ENCODE results near the gene DNAJB9.
"Not testable (repeated sequence)": the region's sequence is repeated elsewhere in the genome, so short reads cannot be mapped to it uniquely, and the experiment has no call there.

Gene DNAJB9

GRCh38 chr7:108535744-108536143 lies 33.9 kb upstream of the DNAJB9 start:
- no peaks in the 10 kb centered on the region for H3K4me1 ChIP-seq (ENCODE audit: control insufficient read depth, insufficient read depth, low read length)
- H3K36me3 ChIP-seq (ENCODE audit: control insufficient read depth, insufficient read depth, low read length): no peaks in the 10 kb centered on the region
- no peak overlapping the region for H3K27ac ChIP-seq (ENCODE audit: insufficient read depth, low read depth, low read length, poor library complexity, severe bottlenecking)
- no peaks in the 10 kb centered on the region for H3K9me3 ChIP-seq (ENCODE audit: control insufficient read depth, low read length)
- H3K27me3 ChIP-seq (ENCODE audit: control insufficient read depth, insufficient read depth, low read length, poor library complexity, severe bottlenecking): no peaks in the 10 kb centered on the region
- H3K4me3 ChIP-seq (ENCODE audit: insufficient read depth, low read depth, low read length): no peak overlapping the region
- 100% methylated on average over 1 of the region's 1 CpG for WGBS, 2 experiments

- no peaks in the 10 kb centered on the region for H3K4me1 ChIP-seq (ENCODE audit: control insufficient read depth, insufficient read depth, low read length)
- 96% methylated on average over 2 of the region's 2 CpGs for WGBS, 2 experiments
- no peaks in the 10 kb centered on the region for H3K9me3 ChIP-seq (ENCODE audit: control insufficient read depth, low read length)
- H3K4me3 ChIP-seq (ENCODE audit: insufficient read depth, low read depth, low read length): no peak overlapping the region
- H3K36me3 ChIP-seq (ENCODE audit: control insufficient read depth, insufficient read depth, low read length): no peaks in the 10 kb centered on the region
- H3K27ac ChIP-seq (ENCODE audit: insufficient read depth, low read depth, low read length, poor library complexity, severe bottlenecking): no peak overlapping the region
- no peaks in the 10 kb centered on the region for H3K27me3 ChIP-seq (ENCODE audit: control insufficient read depth, insufficient read depth, low read length, poor library complexity, severe bottlenecking)
Measured at GRCh38 chr7:108537229-108537628, 32.4 kb upstream of the DNAJB9 start.

DNA sequence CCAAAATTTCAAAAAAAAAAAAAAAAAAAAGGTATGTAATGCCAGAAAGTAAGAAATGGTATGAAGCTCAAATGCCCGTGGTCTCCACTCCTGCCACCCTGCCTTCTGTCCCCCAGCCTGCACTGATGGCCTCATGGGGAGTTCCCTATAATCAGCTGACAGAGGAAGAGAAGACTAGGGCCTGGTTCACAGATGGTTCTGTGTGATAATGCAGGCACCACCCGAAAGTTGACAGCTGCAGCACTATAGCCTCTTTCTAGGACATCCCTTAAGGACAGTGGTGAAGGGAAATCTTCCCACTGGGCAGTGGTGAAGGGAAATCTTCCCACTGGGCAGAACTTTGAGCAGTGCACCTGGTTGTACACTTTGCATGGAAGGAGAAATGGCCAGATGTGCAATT lies 31.4 kb upstream of the DNAJB9 start:
- H3K36me3 ChIP-seq (ENCODE audit: control insufficient read depth, insufficient read depth, low read length); H3K4me3 ChIP-seq (ENCODE audit: insufficient read depth, low read depth, low read length); H3K27ac ChIP-seq (ENCODE audit: insufficient read depth, low read depth, low read length, poor library complexity, severe bottlenecking); H3K4me1 ChIP-seq (ENCODE audit: control insufficient read depth, insufficient read depth, low read length); H3K27me3 ChIP-seq (ENCODE audit: control insufficient read depth, insufficient read depth, low read length, poor library complexity, severe bottlenecking); H3K9me3 ChIP-seq (ENCODE audit: control insufficient read depth, low read length): not testable (repeated sequence)
- 92 to 98% methylated on average over 2 of the region's 2 CpGs for WGBS, 2 experiments

- not testable (repeated sequence) for H3K27ac ChIP-seq (ENCODE audit: insufficient read depth, low read depth, low read length, poor library complexity, severe bottlenecking); H3K9me3 ChIP-seq (ENCODE audit: control insufficient read depth, low read length); H3K4me3 ChIP-seq (ENCODE audit: insufficient read depth, low read depth, low read length); H3K4me1 ChIP-seq (ENCODE audit: control insufficient read depth, insufficient read depth, low read length); H3K27me3 ChIP-seq (ENCODE audit: control insufficient read depth, insufficient read depth, low read length, poor library complexity, severe bottlenecking); H3K36me3 ChIP-seq (ENCODE audit: control insufficient read depth, insufficient read depth, low read length)
- 92 to 97% methylated on average over 4 of the region's 4 CpGs for WGBS, 2 experiments
Measured at GRCh38 chr7:108538685-108539084, 31.0 kb upstream of the DNAJB9 start.

DNA sequence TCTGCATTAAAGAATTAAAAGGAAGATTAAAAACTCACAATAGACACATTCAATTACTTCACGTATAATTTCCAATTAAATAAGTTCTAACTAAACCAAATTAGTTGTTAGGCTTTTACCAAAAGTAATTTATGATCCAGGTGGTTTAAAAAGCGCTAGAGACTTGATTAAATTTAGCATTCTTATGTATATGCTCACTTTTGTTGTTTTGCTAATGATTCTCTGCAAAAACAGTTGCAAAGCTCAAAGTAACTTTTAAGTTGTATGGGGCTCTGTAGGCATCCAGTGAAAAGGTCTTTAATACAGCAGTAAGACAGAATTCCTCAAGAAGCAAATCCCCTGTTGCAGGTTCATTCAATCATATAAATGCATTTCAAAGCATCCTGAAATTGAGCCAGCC lies 28.2 kb upstream of the DNAJB9 start:
- 12 to 29% methylated on average over 1 to 2 of the region's 2 CpGs for WGBS, 2 experiments
- no peak overlapping the region for H3K27ac ChIP-seq (ENCODE audit: insufficient read depth, low read depth, low read length, poor library complexity, severe bottlenecking)

DNA sequence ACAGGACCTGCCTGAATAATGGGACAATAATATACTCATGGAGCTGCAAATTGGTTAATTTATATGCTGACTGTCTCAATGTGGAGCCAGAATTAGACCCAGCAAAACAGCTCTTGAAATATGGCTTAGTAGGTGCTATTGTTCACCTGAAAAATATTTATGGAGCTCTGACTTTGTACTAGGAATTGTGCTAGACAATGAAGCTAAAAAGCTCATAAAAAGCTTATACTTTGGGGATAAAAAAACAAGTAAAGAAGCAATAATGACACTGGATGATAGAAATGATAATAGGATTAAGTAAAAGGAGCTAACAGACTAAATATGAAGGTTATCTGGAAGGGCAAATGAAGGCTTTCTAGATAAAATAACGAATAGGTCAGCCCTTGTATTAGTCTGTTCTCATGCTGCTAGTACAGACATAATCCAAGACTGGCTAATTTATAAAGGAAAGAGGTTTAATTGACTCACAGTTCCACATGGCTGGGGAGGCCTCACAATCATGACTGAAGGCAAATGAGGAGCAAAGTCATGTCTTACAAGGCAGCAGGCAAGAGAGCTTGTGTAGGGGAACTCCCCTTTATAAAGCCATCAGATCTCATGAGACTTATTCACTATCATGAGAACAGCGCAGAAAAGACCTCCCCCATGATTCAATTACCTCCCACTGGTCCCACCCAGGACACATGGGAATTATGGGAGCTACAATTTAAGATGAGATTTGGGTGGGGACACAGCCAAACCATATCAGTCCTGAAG lies 21.4 kb upstream of the DNAJB9 start:
- H3K27me3 ChIP-seq (ENCODE audit: control insufficient read depth, insufficient read depth, low read length, poor library complexity, severe bottlenecking); H3K36me3 ChIP-seq (ENCODE audit: control insufficient read depth, insufficient read depth, low read length); H3K27ac ChIP-seq (ENCODE audit: insufficient read depth, low read depth, low read length, poor library complexity, severe bottlenecking); H3K9me3 ChIP-seq (ENCODE audit: control insufficient read depth, low read length); H3K4me1 ChIP-seq (ENCODE audit: control insufficient read depth, insufficient read depth, low read length); H3K4me3 ChIP-seq (ENCODE audit: insufficient read depth, low read depth, low read length): not testable (repeated sequence)
- 86 to 90% methylated on average over 1 to 2 of the region's 2 CpGs for WGBS, 2 experiments

More for the DNA sequence above, 28.2 kb upstream of the DNAJB9 start:
- Histone ChIP-seq H3K4me1 (ENCODE audit: control insufficient read depth, insufficient read depth, low read length) (no peaks in the 10 kb centered on the region), H3K4me3 (ENCODE audit: insufficient read depth, low read depth, low read length) (no peak overlapping the region), H3K27me3 (ENCODE audit: control insufficient read depth, insufficient read depth, low read length, poor library complexity, severe bottlenecking) (no peaks in the 10 kb centered on the region), H3K9me3 (ENCODE audit: control insufficient read depth, low read length) (no peaks in the 10 kb centered on the region), H3K36me3 (ENCODE audit: control insufficient read depth, insufficient read depth, low read length) (no peaks in the 10 kb centered on the region)

- H3K27me3 ChIP-seq (ENCODE audit: control insufficient read depth, insufficient read depth, low read length, poor library complexity, severe bottlenecking); H3K4me1 ChIP-seq (ENCODE audit: control insufficient read depth, insufficient read depth, low read length); H3K4me3 ChIP-seq (ENCODE audit: insufficient read depth, low read depth, low read length); H3K36me3 ChIP-seq (ENCODE audit: control insufficient read depth, insufficient read depth, low read length); H3K27ac ChIP-seq (ENCODE audit: insufficient read depth, low read depth, low read length, poor library complexity, severe bottlenecking); H3K9me3 ChIP-seq (ENCODE audit: control insufficient read depth, low read length): not testable (repeated sequence)
Measured at GRCh38 chr7:108556665-108557064, 13.0 kb upstream of the DNAJB9 start.

GRCh38 chr7:108557191-108557590 lies 12.5 kb upstream of the DNAJB9 start:
- Histone ChIP-seq H3K4me3 (ENCODE audit: insufficient read depth, low read depth, low read length) (no peak overlapping the region), H3K4me1 (ENCODE audit: control insufficient read depth, insufficient read depth, low read length) (no peaks in the 10 kb centered on the region), H3K27ac (ENCODE audit: insufficient read depth, low read depth, low read length, poor library complexity, severe bottlenecking) (no peak overlapping the region), H3K27me3 (ENCODE audit: control insufficient read depth, insufficient read depth, low read length, poor library complexity, severe bottlenecking) (no peaks in the 10 kb centered on the region), H3K36me3 (ENCODE audit: control insufficient read depth, insufficient read depth, low read length) (peaks cover 5% of the 10 kb centered on the region), H3K9me3 (ENCODE audit: control insufficient read depth, low read length) (peaks cover 2% of the 10 kb centered on the region)
- WGBS, 2 experiments: 94 to 97% methylated on average over 3 of the region's 3 CpGs

- H3K27ac ChIP-seq (ENCODE audit: insufficient read depth, low read depth, low read length, poor library complexity, severe bottlenecking): no peak overlapping the region
- no peaks in the 10 kb centered on the region for H3K4me1 ChIP-seq (ENCODE audit: control insufficient read depth, insufficient read depth, low read length)
- peaks cover 2% of the 10 kb centered on the region for H3K9me3 ChIP-seq (ENCODE audit: control insufficient read depth, low read length)
- H3K4me3 ChIP-seq (ENCODE audit: insufficient read depth, low read depth, low read length): no peak overlapping the region
- no peaks in the 10 kb centered on the region for H3K27me3 ChIP-seq (ENCODE audit: control insufficient read depth, insufficient read depth, low read length, poor library complexity, severe bottlenecking)
- WGBS, 2 experiments: 91 to 93% methylated on average over 1 of the region's 1 CpG
- H3K36me3 ChIP-seq (ENCODE audit: control insufficient read depth, insufficient read depth, low read length): peaks cover 5% of the 10 kb centered on the region
Measured at GRCh38 chr7:108557617-108558016, 12.1 kb upstream of the DNAJB9 start.

DNA sequence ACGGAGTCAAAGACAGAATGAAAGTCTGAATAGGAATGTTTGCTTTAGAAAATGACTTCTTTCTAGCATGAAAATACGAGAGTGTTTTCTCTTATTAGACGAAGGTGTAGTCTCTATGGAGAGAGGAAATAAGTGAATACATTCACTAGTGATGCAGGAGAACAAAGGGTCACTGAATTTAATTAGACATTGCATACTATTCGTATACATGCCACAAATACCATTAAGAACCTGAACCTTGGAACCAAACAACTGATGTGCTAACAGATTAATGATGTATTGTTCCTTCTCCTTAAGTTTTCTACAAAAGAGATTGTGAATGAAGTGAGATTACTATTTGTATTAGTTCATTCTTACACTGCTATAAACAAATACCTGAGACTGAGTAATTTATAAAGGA lies 10.4 kb upstream of the DNAJB9 start:
- H3K27me3 ChIP-seq (ENCODE audit: control insufficient read depth, insufficient read depth, low read length, poor library complexity, severe bottlenecking): no peaks in the 10 kb centered on the region
- peaks cover 2% of the 10 kb centered on the region for H3K9me3 ChIP-seq (ENCODE audit: control insufficient read depth, low read length)
- WGBS, 2 experiments: 93 to 97% methylated on average over 3 to 4 of the region's 4 CpGs
- H3K4me1 ChIP-seq (ENCODE audit: control insufficient read depth, insufficient read depth, low read length): no peaks in the 10 kb centered on the region
- no peak overlapping the region for H3K4me3 ChIP-seq (ENCODE audit: insufficient read depth, low read depth, low read length)
- peaks cover 5% of the 10 kb centered on the region for H3K36me3 ChIP-seq (ENCODE audit: control insufficient read depth, insufficient read depth, low read length)
- no peak overlapping the region for H3K27ac ChIP-seq (ENCODE audit: insufficient read depth, low read depth, low read length, poor library complexity, severe bottlenecking)

Measured in ectodermal cell (in vitro differentiated cells).